ENCODE data around the gene NHLH1. TPM values are rescaled to one million over a fixed set of nuclear protein-coding genes. Genes with fewer than 3 reads are reported as not detected.
A peak's percentile ranks its signal among the peaks of the same experiment; 100 is the strongest.

NHLH1 gene
- total RNA-seq, 4 donors from 2014 or later = not detected

GRCh38 chr1:160401487-160401805 lies 34.6 kb downstream of the NHLH1 start:
- DNase-seq (ENCODE audit: low spot score in 2 of 2) = no peak
- peak overlapping the region in 2 of 4 donors; percentile 21 to 86 for H3K27ac ChIP-seq

GRCh38 chr1:160402001-160402795 lies 35.3 kb downstream of the NHLH1 start:
- DNase-seq (ENCODE audit: low spot score in 2 of 2) = no peak
- H3K36me3 ChIP-seq = no peaks in the 10 kb centered on the region
- peaks cover 0 to 35% (median 0%) of the 10 kb centered on the region in 4 donors for H3K4me1 ChIP-seq
- H3K4me3 ChIP-seq = no peak overlapping the region
- WGBS, 2 donors = 32 to 43% methylated on average over 9 of the region's 9 CpGs
- TF ChIP-seq EP300 (IDR thresholded peaks at IDR 0.05) (no peak), POLR2A (IDR thresholded peaks at IDR 0.05) (no peak), CTCF (IDR thresholded peaks at IDR 0.05) (no peak)
- H3K9me3 ChIP-seq = no peaks in the 10 kb centered on the region
- H3K27ac ChIP-seq = peak overlapping the region in 1 of 4 donors; percentile 86
- no peaks in the 10 kb centered on the region for H3K27me3 ChIP-seq

More at GRCh38 chr1:160401487-160401805, 34.6 kb downstream of the NHLH1 start:
- Histone ChIP-seq H3K4me1 (peaks cover 0 to 35% (median 0%) of the 10 kb centered on the region in 4 donors), H3K4me3 (peak overlapping the region; percentile 38 to 85 (median 61)), H3K9me3 (no peaks in the 10 kb centered on the region), H3K27me3 (no peaks in the 10 kb centered on the region), H3K36me3 (no peaks in the 10 kb centered on the region)
- TF ChIP-seq POLR2A (IDR thresholded peaks at IDR 0.05) (no peak), EP300 (IDR thresholded peaks at IDR 0.05) (no peak), CTCF (IDR thresholded peaks at IDR 0.05) (no peak)
- 28 to 32% methylated on average over 7 of the region's 7 CpGs for WGBS, 2 donors

DNA sequence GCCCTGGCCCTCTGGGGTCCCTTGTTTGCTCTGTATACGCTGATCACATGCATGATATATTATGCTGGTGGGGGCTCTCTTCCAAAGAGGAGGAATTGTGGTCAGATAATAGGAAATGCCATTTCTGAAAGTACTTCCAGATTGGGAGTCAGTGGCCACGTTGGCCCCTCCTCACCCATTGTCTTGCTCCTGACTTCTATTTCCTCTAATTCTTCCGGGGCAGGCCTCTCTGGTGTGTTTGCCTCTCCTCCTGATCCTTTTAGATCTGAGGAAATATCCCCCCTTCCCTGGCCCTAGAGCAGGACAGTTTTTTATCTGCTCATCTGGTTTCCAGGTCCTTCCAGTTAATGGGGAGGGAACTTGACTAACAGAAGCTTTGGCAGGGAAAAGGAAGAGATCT lies 36.4 kb downstream of the NHLH1 start:
- H3K9me3 ChIP-seq = no peaks in the 10 kb centered on the region
- DNase-seq (ENCODE audit: low spot score in 2 of 2) = no peak
- no peaks in the 10 kb centered on the region for H3K27me3 ChIP-seq
- H3K27ac ChIP-seq = no peak overlapping the region
- TF ChIP-seq CTCF (IDR thresholded peaks at IDR 0.05) = no peak
- TF ChIP-seq EP300 (IDR thresholded peaks at IDR 0.05) = no peak
- no peak for TF ChIP-seq POLR2A (IDR thresholded peaks at IDR 0.05)
- H3K36me3 ChIP-seq = peaks cover 0 to under 1% (median 0%) of the 10 kb centered on the region in 3 donors
- WGBS, 2 donors = 52 to 56% methylated on average over 3 of the region's 3 CpGs
- no peak overlapping the region for H3K4me3 ChIP-seq
- H3K4me1 ChIP-seq = peaks cover 0 to 35% (median 0%) of the 10 kb centered on the region in 4 donors

DNA sequence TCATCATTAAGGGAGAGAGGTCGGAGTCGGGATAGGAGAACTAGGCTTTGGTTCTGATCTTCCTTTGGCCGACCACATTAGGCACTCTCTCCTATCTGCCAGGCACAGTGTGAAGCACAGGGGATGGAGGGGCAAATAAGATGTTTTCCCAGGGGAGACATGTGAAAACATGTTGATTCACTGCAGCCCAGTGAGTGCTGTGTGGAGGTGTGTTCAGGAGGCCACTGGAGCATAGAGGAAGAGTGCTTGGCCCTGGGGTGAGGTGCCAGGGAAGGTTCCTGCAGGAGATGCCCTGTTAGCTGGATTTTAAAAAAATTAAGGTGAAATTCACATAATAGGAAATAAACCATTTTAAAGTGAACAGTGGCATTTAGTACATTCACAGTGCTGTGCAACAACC lies 37.2 kb downstream of the NHLH1 start:
- peaks cover 0 to 35% (median 0%) of the 10 kb centered on the region in 4 donors for H3K4me1 ChIP-seq
- no peak overlapping the region for H3K4me3 ChIP-seq
- DNase-seq (ENCODE audit: low spot score in 2 of 2) = no peak
- H3K9me3 ChIP-seq = no peaks in the 10 kb centered on the region
- 84 to 90% methylated on average over 3 of the region's 3 CpGs for WGBS, 2 donors
- H3K36me3 ChIP-seq = peaks cover 0 to 3% (median 0%) of the 10 kb centered on the region in 3 donors
- no peak overlapping the region for H3K27ac ChIP-seq
- no peak for TF ChIP-seq CTCF (IDR thresholded peaks at IDR 0.05)
- TF ChIP-seq POLR2A (IDR thresholded peaks at IDR 0.05) = no peak
- TF ChIP-seq EP300 (IDR thresholded peaks at IDR 0.05) = no peak
- no peaks in the 10 kb centered on the region for H3K27me3 ChIP-seq

DNA sequence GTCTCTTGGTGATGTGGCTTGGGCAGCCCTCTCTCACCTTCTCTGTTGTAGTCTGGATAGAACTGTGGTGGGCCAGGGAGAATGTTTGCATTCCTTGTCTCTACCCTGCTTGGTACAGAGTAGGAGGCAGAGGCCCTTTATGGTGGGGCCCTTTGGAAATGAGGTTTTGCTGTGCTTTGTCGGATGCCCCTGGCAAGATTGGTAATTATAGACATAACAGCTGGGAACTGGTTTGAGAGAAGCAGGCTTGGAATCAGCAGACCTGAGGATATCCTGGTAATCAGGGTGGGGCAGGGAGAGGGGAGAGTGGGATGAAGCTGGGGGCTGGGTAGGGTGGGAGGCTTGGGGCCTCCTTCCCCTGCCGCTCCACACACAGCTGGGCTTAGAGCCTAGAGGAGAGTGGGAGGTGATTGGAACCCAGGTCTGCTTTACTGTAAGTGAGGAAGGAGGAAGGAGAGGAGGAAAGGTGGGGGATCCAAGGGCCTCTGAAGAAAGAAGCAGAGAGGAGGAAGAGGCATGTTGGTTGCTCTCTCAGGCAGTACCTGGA lies 38.5 kb downstream of the NHLH1 start:
- Histone ChIP-seq H3K4me3 (no peak overlapping the region), H3K9me3 (no peaks in the 10 kb centered on the region), H3K4me1 (peaks cover 0 to 33% (median 0%) of the 10 kb centered on the region in 4 donors), H3K36me3 (peaks cover 0 to 3% (median 0%) of the 10 kb centered on the region in 3 donors), H3K27ac (no peak overlapping the region), H3K27me3 (no peaks in the 10 kb centered on the region)
- DNase-seq (ENCODE audit: low spot score in 2 of 2) = no peak
- WGBS, 2 donors = 61 to 64% methylated on average over 2 of the region's 2 CpGs
- no peak for TF ChIP-seq CTCF (IDR thresholded peaks at IDR 0.05)
- TF ChIP-seq POLR2A (IDR thresholded peaks at IDR 0.05) = no peak
- TF ChIP-seq EP300 (IDR thresholded peaks at IDR 0.05) = no peak
